Breast epithelium (tissue), 4 donors: ENCODE results near the gene LRIG2. TPM values are rescaled to one million over a fixed set of nuclear protein-coding genes. Genes with fewer than 3 reads are reported as not detected.

ENCODE experiments used
- DNase-seq, 2 donors: peaks; one replicate each; pipeline ENCODE4 v3.0.0-alpha.2; 2019; ENCODE audit warnings: low spot score in 2 of 2
- H3K27ac ChIP-seq, 2 donors: fragments of 200-600 bp; sonication (generic) in 1 of 2; one replicate each; pipeline ENCODE4 v1.5.1; 2016 to 2019; ENCODE audit warnings: mild to moderate bottlenecking in 1 of 2
- H3K27me3 ChIP-seq, 2 donors: fragments of 200-600 bp; sonication (generic) in 1 of 2; one replicate each; pipeline versions ENCODE4 v1.5.1 to v1.6.0; 2017 to 2019; ENCODE audit warnings: control low read depth in 1 of 2, mild to moderate bottlenecking in 1 of 2
- H3K36me3 ChIP-seq: fragments of 200-600 bp; one replicate; pipeline ENCODE4 v1.5.1; 2019
- H3K4me1 ChIP-seq, 2 donors: fragments of 200-600 bp; sonication (generic); one replicate each; pipeline ENCODE4 v1.5.1; 2016 to 2019; ENCODE audit warnings: control low read depth in 1 of 2
- H3K4me3 ChIP-seq, 3 donors: fragments of 200-600 bp; sonication (generic); 1 replicate in 2 of 3; 2 replicates in 1 of 3; pipeline ENCODE4 v1.5.1; 2016 to 2019; ENCODE audit warnings: mild to moderate bottlenecking in 3 of 3, moderate library complexity in 2 of 3
- H3K9me3 ChIP-seq, 2 donors: fragments of 200-600 bp; sonication (generic) in 1 of 2; one replicate each; pipeline ENCODE4 v1.5.1; 2016 to 2019; ENCODE audit warnings: control low read depth in 1 of 2
- CTCF ChIP-seq, 3 donors: fragments of 450-650 bp; IDR thresholded peaks; one replicate each; pipeline ENCODE4 v1.5.1; 2016 to 2017; ENCODE audit warnings: antibody characterized with exemption in 3 of 3, mild to moderate bottlenecking in 3 of 3, moderate library complexity in 3 of 3
- POLR2A ChIP-seq: fragments of 450-650 bp; IDR thresholded peaks from one replicate; pipeline ENCODE4 v1.6.1; 2016; ENCODE audit warnings: antibody characterized with exemption, mild to moderate bottlenecking, moderate library complexity
- POLR2AphosphoS5 ChIP-seq, 3 donors: sonication (generic); formaldehyde crosslinking; IDR thresholded peaks; one replicate each; pipeline ENCODE4 v1.6.1; 2017; ENCODE audit warnings: antibody characterized with exemption in 3 of 3
- intact Hi-C: fragments of 100-400 bp; cut with DNase I; formaldehyde crosslinking; loops from one replicate; pipeline ENCODE4 v1.15.1; 2023; ENCODE audit warnings: low total_unique reads
- total RNA-seq, 3 donors: library from RNA; depleted of rRNA; stranded (reverse); fragments of >200 nt; gene quantifications; one replicate each; pipeline ENCODE4 v1.1.0, GENCODE V29; 2016

Gene LRIG2
- total RNA-seq, 3 donors from 2014 or later, result 20.0 to 39.8 (median 24.3) TPM

- no peak overlapping the region for H3K27ac ChIP-seq
- DNase-seq, result no peak
- H3K27me3 ChIP-seq, result no peaks in the 10 kb centered on the region
- intact Hi-C loops, result no loop called here
- no peaks in the 10 kb centered on the region for H3K4me1 ChIP-seq
- no peaks in the 10 kb centered on the region for H3K9me3 ChIP-seq
- H3K36me3 ChIP-seq, result no peaks in the 10 kb centered on the region
- TF ChIP-seq CTCF (IDR thresholded peaks at IDR 0.05), result no peak
- TF ChIP-seq POLR2AphosphoS5 (IDR thresholded peaks at IDR 0.05), result no peak
- TF ChIP-seq POLR2A, result no peak
- no peak overlapping the region for H3K4me3 ChIP-seq
These were observed 55.1 kb downstream of the LRIG2 start for GRCh38 chr1:113128116-113128515.

DNA sequence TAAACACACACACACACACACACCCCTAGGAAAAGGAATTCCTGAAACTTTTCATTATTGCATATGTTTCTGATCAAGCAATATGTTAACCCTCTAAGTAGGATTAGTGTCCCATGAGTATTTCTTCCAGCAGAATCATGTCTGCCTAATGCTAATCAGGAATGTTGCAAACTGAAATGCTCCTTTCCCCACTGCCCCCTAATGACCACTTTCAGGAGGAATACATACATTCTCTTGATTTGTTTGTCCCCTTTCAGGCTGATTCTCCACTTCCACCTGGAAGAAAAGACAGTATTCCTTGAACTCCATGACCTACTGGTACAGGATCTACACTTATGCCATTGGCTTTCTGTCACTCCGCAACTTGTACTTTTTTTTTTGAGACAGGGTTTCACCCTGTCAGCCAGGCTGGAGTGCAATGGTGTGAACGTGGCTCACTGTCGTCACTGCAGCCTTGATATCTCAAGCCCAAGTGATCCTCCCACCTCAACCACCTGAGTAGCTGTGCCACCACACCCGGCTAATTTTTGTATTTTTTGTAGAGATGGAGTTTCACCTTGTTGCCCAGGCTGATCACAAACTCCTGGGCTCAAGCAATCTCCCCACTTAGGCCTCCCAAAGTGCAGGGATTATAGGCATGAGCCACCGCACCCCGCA lies 56.7 kb downstream of the LRIG2 start:
- Histone ChIP-seq H3K36me3 (no peaks in the 10 kb centered on the region), H3K27me3 (no peaks in the 10 kb centered on the region), H3K4me1 (no peaks in the 10 kb centered on the region), H3K9me3 (no peaks in the 10 kb centered on the region), H3K4me3 (no peak overlapping the region), H3K27ac (no peak overlapping the region)
- intact Hi-C loops, result no loop called here
- no peak for DNase-seq
- no peak for TF ChIP-seq POLR2AphosphoS5 (IDR thresholded peaks at IDR 0.05)
- TF ChIP-seq POLR2A, result no peak
- TF ChIP-seq CTCF (IDR thresholded peaks at IDR 0.05), result no peak

DNA sequence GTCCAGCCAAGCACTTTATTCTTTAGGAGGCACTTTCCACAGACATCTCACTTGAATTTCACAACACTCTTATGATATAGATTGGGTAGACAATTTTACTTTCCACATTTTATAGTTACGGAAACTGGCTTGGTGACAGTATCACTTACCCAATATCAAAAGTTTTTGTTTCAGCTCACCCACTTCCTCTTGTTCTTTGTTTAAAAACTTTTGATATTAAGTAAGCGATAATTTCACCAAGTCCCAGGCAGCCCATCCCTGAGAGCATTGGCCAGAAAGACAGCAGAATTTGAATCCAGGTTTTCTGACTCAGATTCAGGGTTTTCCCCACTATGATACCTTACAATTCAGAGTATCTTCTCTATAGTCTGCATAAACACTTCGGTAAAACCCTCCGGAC lies 60.0 kb downstream of the LRIG2 start:
- Histone ChIP-seq H3K4me1 (no peaks in the 10 kb centered on the region), H3K27me3 (no peaks in the 10 kb centered on the region), H3K36me3 (no peaks in the 10 kb centered on the region), H3K9me3 (no peaks in the 10 kb centered on the region), H3K4me3 (no peak overlapping the region), H3K27ac (no peak overlapping the region)
- DNase-seq, result no peak
- intact Hi-C loops, result no loop called here
- TF ChIP-seq CTCF (IDR thresholded peaks at IDR 0.05) (no peak), POLR2AphosphoS5 (IDR thresholded peaks at IDR 0.05) (no peak), POLR2A (no peak)

- Histone ChIP-seq H3K36me3 (no peaks in the 10 kb centered on the region), H3K4me1 (no peaks in the 10 kb centered on the region), H3K27ac (no peak overlapping the region), H3K27me3 (no peaks in the 10 kb centered on the region), H3K4me3 (no peak overlapping the region), H3K9me3 (no peaks in the 10 kb centered on the region)
- intact Hi-C loops, result no loop called here
- no peak for DNase-seq
- no peak for TF ChIP-seq POLR2A
- no peak for TF ChIP-seq POLR2AphosphoS5 (IDR thresholded peaks at IDR 0.05)
- no peak for TF ChIP-seq CTCF (IDR thresholded peaks at IDR 0.05)
These were observed 60.8 kb downstream of the LRIG2 start for GRCh38 chr1:113133759-113134158.

GRCh38 chr1:113135460-113135859 lies 62.5 kb downstream of the LRIG2 start:
- Histone ChIP-seq H3K9me3 (no peaks in the 10 kb centered on the region), H3K36me3 (no peaks in the 10 kb centered on the region), H3K27ac (no peak overlapping the region), H3K4me1 (no peaks in the 10 kb centered on the region), H3K27me3 (no peaks in the 10 kb centered on the region), H3K4me3 (no peak overlapping the region)
- DNase-seq, result no peak
- TF ChIP-seq POLR2AphosphoS5 (IDR thresholded peaks at IDR 0.05) (no peak), POLR2A (no peak), CTCF (IDR thresholded peaks at IDR 0.05) (no peak)
- intact Hi-C loops, result no loop called here
